HepG2 (cell line): ENCODE measurements around the gene ELMOD1.

Experiments used
- HOXA3 ChIP-seq: sonication (generic); formaldehyde crosslinking; IDR thresholded peaks from 2 replicates; pipeline ENCODE4 v1.5.0; 2020; ENCODE audit warnings: missing genetic modification reagents
- POLR2A ChIP-seq, 2 experiments: IDR thresholded peaks; 2 replicates each; pipeline ENCODE4 v1.6.1; 2011; ENCODE audit warnings: low read depth in 2 of 2, low read length in 2 of 2, mild to moderate bottlenecking in 1 of 2, moderate library complexity in 1 of 2; ENCODE audit not compliant: insufficient read depth in 1 of 2
- RFX1 ChIP-seq: fragments of 450-650 bp; IDR thresholded peaks from 2 replicates; pipeline ENCODE4 v1.6.1; 2017
- RFX5 ChIP-seq: IDR thresholded peaks from 2 replicates; pipeline ENCODE4 v1.6.1; 2011; ENCODE audit warnings: low read depth, low read length, improper control_type of control experiment

DNA sequence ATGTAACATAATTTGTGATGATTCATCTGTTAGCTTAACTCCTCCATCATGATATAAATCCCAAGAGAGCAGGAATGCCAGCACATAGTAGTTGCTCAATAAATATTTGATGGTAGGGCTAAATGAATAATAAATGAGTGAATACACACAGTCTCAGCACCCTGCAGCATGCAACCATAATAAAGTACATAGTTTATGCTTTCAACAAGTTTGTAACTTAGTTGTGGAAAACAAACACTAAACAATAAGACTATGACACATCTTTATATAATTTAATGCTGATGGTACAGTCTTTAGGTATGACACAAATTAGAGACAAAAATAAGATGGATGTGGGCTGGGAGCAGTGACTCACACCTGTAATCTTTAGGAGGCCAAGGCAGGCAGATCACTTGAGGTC lies 29.3 kb upstream of the ELMOD1 start:
- TF ChIP-seq HOXA3 (CRISPR knock-in tag) (no peak), RFX5 (no peak), POLR2A (IDR thresholded peaks at IDR 0.05; ENCODE audit: insufficient read depth in 1 of 2, low read depth in 2 of 2, low read length in 2 of 2) (no peak), RFX1 (no peak)
